ENCODE measurements around the gene DCAF4. TPM values are rescaled to one million over a fixed set of nuclear protein-coding genes. Genes with fewer than 3 reads are reported as not detected.

DCAF4 gene
- total and polyA plus RNA-seq, 2 of the 4 experiments (the other 2 are of a cell fraction): 28.8 to 29.4 TPM

GRCh38 chr14:72898448-72898847, 27.8 kb upstream of the DCAF4 start (continued):
- TF ChIP-seq ELK1 (IDR thresholded peaks at IDR 0.05; ENCODE audit: borderline replicate concordance, low read depth, low read length): no peak
- no peak for TF ChIP-seq RAD21 (IDR thresholded peaks at IDR 0.05; ENCODE audit: low read length)

GRCh38 chr14:72901361-72901760, 24.9 kb upstream of the DCAF4 start:
- no peak overlapping the region for H4K91ac ChIP-seq (ENCODE audit: insufficient read depth, low read depth, low read length)
- H2AFZ ChIP-seq (replicated peaks; ENCODE audit: low read length, poor library complexity): no peak overlapping the region
- in situ Hi-C loops (cut with MboI; ENCODE audit: low sequenced_read_pairs) (no loop called here), intact Hi-C loops (cut with micrococcal nuclease) (no loop called here), dilution Hi-C loops (cut with HindIII; ENCODE audit: low sequenced_read_pairs, unreplicated experiment) (no loop called here)
- no peak overlapping the region for H2BK15ac ChIP-seq (ENCODE audit: low read depth, low read length)
- POLR2A ChIA-PET (ENCODE audit: unreplicated experiment): no interaction called here
- no peaks in the 10 kb centered on the region for H3K36me3 ChIP-seq (ENCODE audit: control insufficient read depth, insufficient read depth, low read length)
- no peak overlapping the region for H4K5ac ChIP-seq (ENCODE audit: low read depth, low read length)
- H4K20me1 ChIP-seq (ENCODE audit: insufficient read depth, low read length): no peaks in the 10 kb centered on the region
- CTCF ChIA-PET: no interaction called here
- no peak overlapping the region for H3K18ac ChIP-seq (ENCODE audit: low read depth, low read length)
- no CpG with 5 or more reads among the region's 3 CpGs for WGBS, 2 experiments (ENCODE audit: extremely low coverage in 2 of 2, insufficient read length in 1 of 2)
- peaks cover 6% of the 10 kb centered on the region; the same call in 1 of the 2 replicates for H3K4me1 ChIP-seq (ENCODE audit: control insufficient read depth, insufficient read depth, low read length)
- H3K4ac ChIP-seq (ENCODE audit: low read depth, low read length): no peak overlapping the region
- no peak overlapping the region for H3K4me3 ChIP-seq (ENCODE audit: insufficient read depth, low read depth, low read length)
- H3K27me3 ChIP-seq (ENCODE audit: control insufficient read depth, insufficient read depth, low read length): no peaks in the 10 kb centered on the region
- H3K23ac ChIP-seq (ENCODE audit: low read depth, low read length): no peak overlapping the region
- no peak overlapping the region for H3K14ac ChIP-seq (replicated peaks; ENCODE audit: low read depth, low read length)
- no peak for ATAC-seq (ENCODE audit: low read depth)
- TF ChIP-seq CTCF (conservative IDR thresholded peaks at IDR 0.05; ENCODE audit: low read depth, low read length) (no peak), MAFK (IDR thresholded peaks at IDR 0.05; ENCODE audit: low read depth, low read length) (no peak), POLR2A (IDR thresholded peaks at IDR 0.05; ENCODE audit: low read depth, low read length) (no peak)
- H2BK5ac ChIP-seq (ENCODE audit: low read depth, low read length, poor library complexity, severe bottlenecking): no peak overlapping the region
- no peak overlapping the region for H2BK120ac ChIP-seq (ENCODE audit: low read depth, low read length)
- no peaks in the 10 kb centered on the region for H3K79me1 ChIP-seq (ENCODE audit: low read depth in 1 of 2, low read length in 2 of 2)
- no peaks in the 10 kb centered on the region for H3K9me3 ChIP-seq (ENCODE audit: control insufficient read depth, insufficient read depth, low read length)
- no peak overlapping the region for H3K27ac ChIP-seq (ENCODE audit: insufficient read depth, low read length)
- no peaks in the 10 kb centered on the region; the same call in none of the 2 replicates for H3K9me1 ChIP-seq (ENCODE audit: insufficient read depth, low read length)
- H3K9ac ChIP-seq (ENCODE audit: low read depth, low read length): no peak overlapping the region
- H2AK5ac ChIP-seq (ENCODE audit: low read depth, low read length): no peak overlapping the region
- DNase-seq: no peak
- no peak overlapping the region for H3K56ac ChIP-seq (ENCODE audit: extremely low read depth, insufficient read depth, low read length)
- no TSS peak for BruUV-seq (replicated peaks)
- no peak overlapping the region for H2BK20ac ChIP-seq (ENCODE audit: low read depth, low read length)
- H2AK9ac ChIP-seq (replicated peaks; ENCODE audit: low read depth, low read length, poor library complexity): no peak overlapping the region
- no peak overlapping the region for H4K8ac ChIP-seq (ENCODE audit: low read depth in 2 of 2, low read length in 2 of 2)
- no peak overlapping the region for H3K4me2 ChIP-seq (ENCODE audit: low read depth, low read length)

Data from IMR-90 (cell line).